Ovary (tissue), 3 donors: ENCODE data around the gene C16orf95.

Experiments
- CTCF ChIP-seq, 3 donors: fragments of 450-650 bp in 2 of 3; fragments of 200-600 bp in 1 of 3; IDR thresholded peaks; one replicate each; pipeline versions ENCODE4 v1.5.1 to v1.8.0; 2016 to 2022; ENCODE audit warnings: antibody characterized with exemption in 3 of 3, mild to moderate bottlenecking in 1 of 3
- EP300 ChIP-seq: sonication (generic); formaldehyde crosslinking; IDR thresholded peaks from one replicate; pipeline ENCODE4 v1.6.1; 2017; ENCODE audit warnings: antibody characterized with exemption
- POLR2A ChIP-seq: fragments of 450-650 bp; IDR thresholded peaks from one replicate; pipeline ENCODE4 v1.6.1; 2017; ENCODE audit warnings: antibody characterized with exemption, mild to moderate bottlenecking, moderate library complexity
- donor health status: DM: no; HTN: no; CAD: no.

- TF ChIP-seq POLR2A = no peak
- no peak for TF ChIP-seq CTCF (IDR thresholded peaks at IDR 0.05)
- TF ChIP-seq EP300 = no peak
Measured at GRCh38 chr16:87316450-87316922, 706 bp downstream of the C16orf95 start.
